ENCODE measurements around the gene TIAM2. TPM values are rescaled to one million over a fixed set of nuclear protein-coding genes. Genes with fewer than 3 reads are reported as not detected.

TIAM2 gene
- total and polyA plus RNA-seq, 2 donors = 12.1 to 26.8 TPM

- no peaks in the 10 kb centered on the region for H3K36me3 ChIP-seq (ENCODE audit: insufficient read depth)
- no peaks in the 10 kb centered on the region for H3K4me1 ChIP-seq (ENCODE audit: insufficient read depth)
- no peak overlapping the region for H3K4me3 ChIP-seq (ENCODE audit: low read depth, low read length)
- DNase-seq (ENCODE audit: extremely low spot score) = no peak
- no peak overlapping the region for H3K27ac ChIP-seq (ENCODE audit: low read depth)
- 89% methylated on average over 7 of the region's 7 CpGs for WGBS
These were observed 250.1 kb downstream of the TIAM2 start for GRCh38 chr6:155245193-155245592.

- no peak overlapping the region for H3K27ac ChIP-seq (ENCODE audit: low read depth)
- 69% methylated on average over 3 of the region's 3 CpGs for WGBS
- H3K36me3 ChIP-seq (ENCODE audit: insufficient read depth) = no peaks in the 10 kb centered on the region
- no peaks in the 10 kb centered on the region for H3K4me1 ChIP-seq (ENCODE audit: insufficient read depth)
- DNase-seq (ENCODE audit: extremely low spot score) = no peak
- no peak overlapping the region for H3K4me3 ChIP-seq (ENCODE audit: low read depth, low read length)
These were observed 250.7 kb downstream of the TIAM2 start for GRCh38 chr6:155245831-155246230.

GRCh38 chr6:155246825-155247224 is 251.7 kb downstream of the TIAM2 start:
- H3K36me3 ChIP-seq (ENCODE audit: insufficient read depth) = no peaks in the 10 kb centered on the region
- no peaks in the 10 kb centered on the region for H3K4me1 ChIP-seq (ENCODE audit: insufficient read depth)
- H3K27ac ChIP-seq (ENCODE audit: low read depth) = no peak overlapping the region
- DNase-seq (ENCODE audit: extremely low spot score) = no peak
- 91% methylated on average over 2 of the region's 2 CpGs for WGBS
- H3K4me3 ChIP-seq (ENCODE audit: low read depth, low read length) = no peak overlapping the region

- Histone ChIP-seq H3K4me3 (ENCODE audit: low read depth, low read length) (no peak overlapping the region), H3K4me1 (ENCODE audit: insufficient read depth) (no peaks in the 10 kb centered on the region), H3K27ac (ENCODE audit: low read depth) (no peak overlapping the region), H3K36me3 (ENCODE audit: insufficient read depth) (no peaks in the 10 kb centered on the region)
- WGBS = 78% methylated on average over 5 of the region's 5 CpGs
- DNase-seq (ENCODE audit: extremely low spot score) = no peak
These were observed 252.5 kb downstream of the TIAM2 start for GRCh38 chr6:155247618-155248007.

GRCh38 chr6:155248008-155249001 is 253.2 kb downstream of the TIAM2 start:
- Histone ChIP-seq H3K36me3 (ENCODE audit: insufficient read depth) (no peaks in the 10 kb centered on the region), H3K4me1 (ENCODE audit: insufficient read depth) (no peaks in the 10 kb centered on the region), H3K4me3 (ENCODE audit: low read depth, low read length) (no peak overlapping the region), H3K27ac (ENCODE audit: low read depth) (no peak overlapping the region)
- no peak for DNase-seq (ENCODE audit: extremely low spot score)
- WGBS = 64% methylated on average over 30 of the region's 30 CpGs

GRCh38 chr6:155250701-155251381 is 255.7 kb downstream of the TIAM2 start:
- WGBS = 88% methylated on average over 10 of the region's 10 CpGs
- H3K4me1 ChIP-seq (ENCODE audit: insufficient read depth) = no peaks in the 10 kb centered on the region
- H3K27ac ChIP-seq (ENCODE audit: low read depth) = no peak overlapping the region
- no peaks in the 10 kb centered on the region for H3K36me3 ChIP-seq (ENCODE audit: insufficient read depth)
- H3K4me3 ChIP-seq (ENCODE audit: low read depth, low read length) = no peak overlapping the region
- no peak for DNase-seq (ENCODE audit: extremely low spot score)

GRCh38 chr6:155252581-155252980 is 257.5 kb downstream of the TIAM2 start:
- no peak overlapping the region for H3K27ac ChIP-seq (ENCODE audit: low read depth)
- DNase-seq (ENCODE audit: extremely low spot score) = no peak
- no peaks in the 10 kb centered on the region for H3K36me3 ChIP-seq (ENCODE audit: insufficient read depth)
- WGBS = 93% methylated on average over 8 of the region's 8 CpGs
- H3K4me1 ChIP-seq (ENCODE audit: insufficient read depth) = no peaks in the 10 kb centered on the region
- H3K4me3 ChIP-seq (ENCODE audit: low read depth, low read length) = no peak overlapping the region

GRCh38 chr6:155253337-155253736 is 258.2 kb downstream of the TIAM2 start:
- Histone ChIP-seq H3K27ac (ENCODE audit: low read depth) (no peak overlapping the region), H3K36me3 (ENCODE audit: insufficient read depth) (no peaks in the 10 kb centered on the region), H3K4me1 (ENCODE audit: insufficient read depth) (no peaks in the 10 kb centered on the region), H3K4me3 (ENCODE audit: low read depth, low read length) (no peak overlapping the region)
- no peak for DNase-seq (ENCODE audit: extremely low spot score)
- 45% methylated on average over 1 of the region's 1 CpG for WGBS

GRCh38 chr6:155254139-155254538 is 259.0 kb downstream of the TIAM2 start:
- no peak for DNase-seq (ENCODE audit: extremely low spot score)
- H3K4me1 ChIP-seq (ENCODE audit: insufficient read depth) = no peaks in the 10 kb centered on the region
- H3K36me3 ChIP-seq (ENCODE audit: insufficient read depth) = no peaks in the 10 kb centered on the region
- no peak overlapping the region for H3K27ac ChIP-seq (ENCODE audit: low read depth)
- H3K4me3 ChIP-seq (ENCODE audit: low read depth, low read length) = no peak overlapping the region
- 90% methylated on average over 10 of the region's 10 CpGs for whole genome bisulfite sequencing

- Histone ChIP-seq H3K4me3 (ENCODE audit: low read depth, low read length) (no peak overlapping the region), H3K4me1 (ENCODE audit: insufficient read depth) (no peaks in the 10 kb centered on the region), H3K36me3 (ENCODE audit: insufficient read depth) (no peaks in the 10 kb centered on the region), H3K27ac (ENCODE audit: low read depth) (no peak overlapping the region)
- DNase-seq (ENCODE audit: extremely low spot score) = no peak
- 86% methylated on average over 13 of the region's 13 CpGs for whole genome bisulfite sequencing
These were observed 261.1 kb downstream of the TIAM2 start for GRCh38 chr6:155256122-155256795.

- 89% methylated on average over 9 of the region's 9 CpGs for WGBS
- Histone ChIP-seq H3K27ac (ENCODE audit: low read depth) (no peak overlapping the region), H3K36me3 (ENCODE audit: insufficient read depth) (no peaks in the 10 kb centered on the region), H3K4me3 (ENCODE audit: low read depth, low read length) (no peak overlapping the region), H3K4me1 (ENCODE audit: insufficient read depth) (no peaks in the 10 kb centered on the region)
- no peak for DNase-seq (ENCODE audit: extremely low spot score)
These were observed 262.7 kb downstream of the TIAM2 start for GRCh38 chr6:155257796-155258195.

GRCh38 chr6:155259204-155259603 is 264.1 kb downstream of the TIAM2 start:
- WGBS = 95% methylated on average over 3 of the region's 3 CpGs
- DNase-seq (ENCODE audit: extremely low spot score) = no peak
- Histone ChIP-seq H3K4me1 (ENCODE audit: insufficient read depth) (no peaks in the 10 kb centered on the region), H3K36me3 (ENCODE audit: insufficient read depth) (no peaks in the 10 kb centered on the region), H3K27ac (ENCODE audit: low read depth) (no peak overlapping the region), H3K4me3 (ENCODE audit: low read depth, low read length) (no peak overlapping the region)

- Histone ChIP-seq H3K36me3 (ENCODE audit: insufficient read depth) (no peaks in the 10 kb centered on the region), H3K27ac (ENCODE audit: low read depth) (no peak overlapping the region), H3K4me1 (ENCODE audit: insufficient read depth) (peaks cover under 1% of the 10 kb centered on the region), H3K4me3 (ENCODE audit: low read depth, low read length) (no peak overlapping the region)
- DNase-seq (ENCODE audit: extremely low spot score) = no peak
- 89% methylated on average over 5 of the region's 5 CpGs for WGBS
These were observed 264.8 kb downstream of the TIAM2 start for GRCh38 chr6:155259897-155260296.
